ENCODE results near the gene PLK2. TPM values are rescaled to one million over a fixed set of nuclear protein-coding genes. Genes with fewer than 3 reads are reported as not detected.

Gene PLK2
- total and polyA plus RNA-seq, 9 of the 15 experiments (the other 6 are each of a cell fraction or from before 2014, with no cell fraction given): 0.58 TPM; not detected in 8

DNA sequence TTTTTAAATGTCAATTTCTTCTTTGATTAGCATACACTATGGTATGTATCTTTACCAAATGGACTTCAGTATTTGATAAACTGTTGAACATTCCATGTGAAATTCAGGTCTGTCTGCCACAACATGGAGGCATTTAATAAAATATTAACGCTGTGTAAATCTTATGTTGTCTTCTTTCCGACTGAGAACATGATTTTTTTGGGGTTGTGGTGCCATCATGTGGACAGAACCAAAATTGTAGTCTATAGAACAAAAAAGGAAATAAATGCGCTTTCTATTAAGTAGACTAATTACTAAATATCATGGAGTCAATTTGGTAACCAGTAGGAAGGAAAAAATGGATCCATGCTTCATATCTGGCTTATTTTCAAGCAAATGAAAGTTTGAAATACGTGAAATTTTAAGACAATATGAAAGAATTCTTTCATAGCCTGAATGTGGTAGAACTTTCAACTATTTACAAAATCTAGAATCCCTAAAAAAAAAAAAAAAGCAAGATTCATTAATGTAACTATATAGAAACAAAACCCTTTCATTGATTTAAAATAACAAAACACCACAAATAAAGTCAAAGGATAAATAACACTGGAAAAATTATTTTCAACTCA is 2.8 kb upstream of the PLK2 start (continued):
- TF ChIP-seq, protein P1, sequence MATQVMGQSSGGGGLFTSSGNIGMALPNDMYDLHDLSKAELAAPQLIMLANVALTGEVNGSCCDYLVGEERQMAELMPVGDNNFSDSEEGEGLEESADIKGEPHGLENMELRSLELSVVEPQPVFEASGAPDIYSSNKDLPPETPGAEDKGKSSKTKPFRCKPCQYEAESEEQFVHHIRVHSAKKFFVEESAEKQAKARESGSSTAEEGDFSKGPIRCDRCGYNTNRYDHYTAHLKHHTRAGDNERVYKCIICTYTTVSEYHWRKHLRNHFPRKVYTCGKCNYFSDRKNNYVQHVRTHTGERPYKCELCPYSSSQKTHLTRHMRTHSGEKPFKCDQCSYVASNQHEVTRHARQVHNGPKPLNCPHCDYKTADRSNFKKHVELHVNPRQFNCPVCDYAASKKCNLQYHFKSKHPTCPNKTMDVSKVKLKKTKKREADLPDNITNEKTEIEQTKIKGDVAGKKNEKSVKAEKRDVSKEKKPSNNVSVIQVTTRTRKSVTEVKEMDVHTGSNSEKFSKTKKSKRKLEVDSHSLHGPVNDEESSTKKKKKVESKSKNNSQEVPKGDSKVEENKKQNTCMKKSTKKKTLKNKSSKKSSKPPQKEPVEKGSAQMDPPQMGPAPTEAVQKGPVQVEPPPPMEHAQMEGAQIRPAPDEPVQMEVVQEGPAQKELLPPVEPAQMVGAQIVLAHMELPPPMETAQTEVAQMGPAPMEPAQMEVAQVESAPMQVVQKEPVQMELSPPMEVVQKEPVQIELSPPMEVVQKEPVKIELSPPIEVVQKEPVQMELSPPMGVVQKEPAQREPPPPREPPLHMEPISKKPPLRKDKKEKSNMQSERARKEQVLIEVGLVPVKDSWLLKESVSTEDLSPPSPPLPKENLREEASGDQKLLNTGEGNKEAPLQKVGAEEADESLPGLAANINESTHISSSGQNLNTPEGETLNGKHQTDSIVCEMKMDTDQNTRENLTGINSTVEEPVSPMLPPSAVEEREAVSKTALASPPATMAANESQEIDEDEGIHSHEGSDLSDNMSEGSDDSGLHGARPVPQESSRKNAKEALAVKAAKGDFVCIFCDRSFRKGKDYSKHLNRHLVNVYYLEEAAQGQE (IDR thresholded peaks at IDR 0.05; ENCODE audit: borderline replicate concordance): peak; percentile 53; the same call in 1 of the 2 replicates
- TF ChIP-seq, protein P1 (CRISPR knock-in tag; IDR thresholded peaks at IDR 0.05; ENCODE audit: low read depth): no peak
- TF ChIP-seq NFRKB (IDR thresholded peaks at IDR 0.05; ENCODE audit: low read depth): no peak
- no peak for TF ChIP-seq RBFOX2 (IDR thresholded peaks at IDR 0.05; ENCODE audit: low read depth, low read length)
- TF ChIP-seq, protein P2, sequence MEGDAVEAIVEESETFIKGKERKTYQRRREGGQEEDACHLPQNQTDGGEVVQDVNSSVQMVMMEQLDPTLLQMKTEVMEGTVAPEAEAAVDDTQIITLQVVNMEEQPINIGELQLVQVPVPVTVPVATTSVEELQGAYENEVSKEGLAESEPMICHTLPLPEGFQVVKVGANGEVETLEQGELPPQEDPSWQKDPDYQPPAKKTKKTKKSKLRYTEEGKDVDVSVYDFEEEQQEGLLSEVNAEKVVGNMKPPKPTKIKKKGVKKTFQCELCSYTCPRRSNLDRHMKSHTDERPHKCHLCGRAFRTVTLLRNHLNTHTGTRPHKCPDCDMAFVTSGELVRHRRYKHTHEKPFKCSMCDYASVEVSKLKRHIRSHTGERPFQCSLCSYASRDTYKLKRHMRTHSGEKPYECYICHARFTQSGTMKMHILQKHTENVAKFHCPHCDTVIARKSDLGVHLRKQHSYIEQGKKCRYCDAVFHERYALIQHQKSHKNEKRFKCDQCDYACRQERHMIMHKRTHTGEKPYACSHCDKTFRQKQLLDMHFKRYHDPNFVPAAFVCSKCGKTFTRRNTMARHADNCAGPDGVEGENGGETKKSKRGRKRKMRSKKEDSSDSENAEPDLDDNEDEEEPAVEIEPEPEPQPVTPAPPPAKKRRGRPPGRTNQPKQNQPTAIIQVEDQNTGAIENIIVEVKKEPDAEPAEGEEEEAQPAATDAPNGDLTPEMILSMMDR (IDR thresholded peaks at IDR 0.05 in 2 of 3, conservative IDR thresholded peaks at IDR 0.05 in 1 of 3; ENCODE audit: insufficient read depth in 2 of 3, low read depth in 1 of 3, low read length in 3 of 3): peak; percentile 7 to 55 (median 29); a peak in 3 of 6 replicates
- TF ChIP-seq MCM7 (IDR thresholded peaks at IDR 0.05): no peak
- no peak for TF ChIP-seq NONO (IDR thresholded peaks at IDR 0.05; ENCODE audit: low read depth in 2 of 2, low read length in 1 of 2)
- TF ChIP-seq, protein P3, sequence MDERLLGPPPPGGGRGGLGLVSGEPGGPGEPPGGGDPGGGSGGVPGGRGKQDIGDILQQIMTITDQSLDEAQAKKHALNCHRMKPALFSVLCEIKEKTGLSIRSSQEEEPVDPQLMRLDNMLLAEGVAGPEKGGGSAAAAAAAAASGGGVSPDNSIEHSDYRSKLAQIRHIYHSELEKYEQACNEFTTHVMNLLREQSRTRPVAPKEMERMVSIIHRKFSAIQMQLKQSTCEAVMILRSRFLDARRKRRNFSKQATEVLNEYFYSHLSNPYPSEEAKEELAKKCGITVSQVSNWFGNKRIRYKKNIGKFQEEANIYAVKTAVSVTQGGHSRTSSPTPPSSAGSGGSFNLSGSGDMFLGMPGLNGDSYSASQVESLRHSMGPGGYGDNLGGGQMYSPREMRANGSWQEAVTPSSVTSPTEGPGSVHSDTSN (CRISPR knock-in tag; IDR thresholded peaks at IDR 0.05; ENCODE audit: low read depth): no peak
- TF ChIP-seq, protein P3 (tag; conservative IDR thresholded peaks at IDR 0.05; ENCODE audit: low read depth): peak; percentile 12; the same call in 1 of the 2 replicates
